ENCODE data around the gene ZNF516.

The ZNF516 gene

DNA sequence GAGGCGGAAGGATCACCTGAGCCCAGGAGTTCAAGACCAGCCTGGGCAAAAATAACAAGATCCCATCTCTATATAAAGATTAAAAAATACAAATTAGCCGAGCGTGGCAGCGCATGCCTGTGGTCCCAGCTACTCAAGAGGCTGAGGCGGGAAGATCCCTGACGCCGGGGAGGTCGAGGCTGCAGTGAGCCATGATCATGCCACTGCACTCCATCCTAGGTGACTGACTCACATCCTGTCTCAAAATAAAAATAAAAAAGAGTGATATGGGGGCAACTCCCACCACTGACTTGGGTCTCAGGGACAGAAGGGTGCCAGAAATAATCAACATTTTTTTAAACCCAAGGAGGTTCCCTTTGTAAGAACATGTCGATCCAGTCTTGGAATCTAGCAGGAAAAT is 37.6 kb downstream of the ZNF516 start:
- DNase-seq, result no peak

GRCh38 chr18:76456823-76457222 is 38.2 kb downstream of the ZNF516 start:
- DNase-seq, result no peak

- no peak for DNase-seq
Observed at GRCh38 chr18:76456018-76456750, 38.9 kb downstream of the ZNF516 start.

GRCh38 chr18:76455003-76455676 is 39.9 kb downstream of the ZNF516 start:
- DNase-seq, result no peak

- DNase-seq, result no peak
Observed at GRCh38 chr18:76454418-76454817, 40.6 kb downstream of the ZNF516 start.

GRCh38 chr18:76453932-76454331 is 41.1 kb downstream of the ZNF516 start:
- no peak for DNase-seq

- no peak for DNase-seq
Observed at GRCh38 chr18:76453057-76453561, 41.9 kb downstream of the ZNF516 start.

GRCh38 chr18:76452357-76452756 is 42.7 kb downstream of the ZNF516 start:
- no peak for DNase-seq

DNA sequence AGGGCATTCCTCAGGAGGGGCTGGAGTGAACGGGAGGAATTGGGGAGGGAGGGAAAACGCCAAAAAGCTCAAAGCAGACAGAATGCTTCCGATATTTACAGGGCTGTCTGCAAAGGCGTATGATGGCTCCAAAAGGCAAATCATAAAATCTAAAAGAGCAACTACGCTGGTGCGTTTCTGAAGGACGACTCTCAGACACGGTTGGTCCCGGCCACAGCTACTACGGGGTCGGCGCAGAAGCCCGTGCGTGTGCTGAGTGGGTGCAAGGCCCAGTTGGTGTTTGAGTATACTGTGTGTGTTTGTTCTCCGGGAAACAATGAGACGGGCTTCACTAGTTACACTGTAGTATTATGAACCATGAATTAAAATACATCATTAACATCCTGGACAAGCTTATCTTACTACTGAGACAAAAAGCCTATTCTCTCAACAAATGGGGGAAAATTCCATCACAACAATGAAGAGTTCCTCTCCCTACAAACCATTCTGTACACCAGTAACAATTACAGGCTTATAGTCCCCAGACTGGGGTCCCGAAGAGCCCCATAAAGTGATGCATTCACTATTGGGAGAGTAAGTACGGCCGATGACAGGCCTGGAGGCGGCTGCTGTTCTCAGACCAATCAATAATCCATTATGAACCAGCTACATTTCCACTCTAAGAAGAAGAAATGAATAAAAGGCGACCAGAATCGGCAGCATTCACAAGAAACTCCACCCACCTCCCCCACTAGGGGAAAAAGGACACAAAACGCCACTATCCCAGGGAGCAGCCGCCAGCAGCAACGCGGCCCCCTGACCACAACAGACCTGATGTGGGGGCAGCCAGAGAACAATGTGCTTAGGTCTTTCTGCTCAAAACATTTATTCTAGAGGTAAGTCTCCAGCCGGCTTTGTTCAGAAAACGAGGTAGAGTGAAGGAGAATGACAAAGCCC is 43.4 kb downstream of the ZNF516 start:
- peak in 6 of 56 donors; percentile 29 to 66 (median 45) for DNase-seq

GRCh38 chr18:76450452-76451395 is 44.3 kb downstream of the ZNF516 start:
- DNase-seq, result peak in 20 of 56 donors; percentile 21 to 71 (median 44)

- DNase-seq, result no peak
Observed at GRCh38 chr18:76449111-76449453, 46.0 kb downstream of the ZNF516 start.

DNA sequence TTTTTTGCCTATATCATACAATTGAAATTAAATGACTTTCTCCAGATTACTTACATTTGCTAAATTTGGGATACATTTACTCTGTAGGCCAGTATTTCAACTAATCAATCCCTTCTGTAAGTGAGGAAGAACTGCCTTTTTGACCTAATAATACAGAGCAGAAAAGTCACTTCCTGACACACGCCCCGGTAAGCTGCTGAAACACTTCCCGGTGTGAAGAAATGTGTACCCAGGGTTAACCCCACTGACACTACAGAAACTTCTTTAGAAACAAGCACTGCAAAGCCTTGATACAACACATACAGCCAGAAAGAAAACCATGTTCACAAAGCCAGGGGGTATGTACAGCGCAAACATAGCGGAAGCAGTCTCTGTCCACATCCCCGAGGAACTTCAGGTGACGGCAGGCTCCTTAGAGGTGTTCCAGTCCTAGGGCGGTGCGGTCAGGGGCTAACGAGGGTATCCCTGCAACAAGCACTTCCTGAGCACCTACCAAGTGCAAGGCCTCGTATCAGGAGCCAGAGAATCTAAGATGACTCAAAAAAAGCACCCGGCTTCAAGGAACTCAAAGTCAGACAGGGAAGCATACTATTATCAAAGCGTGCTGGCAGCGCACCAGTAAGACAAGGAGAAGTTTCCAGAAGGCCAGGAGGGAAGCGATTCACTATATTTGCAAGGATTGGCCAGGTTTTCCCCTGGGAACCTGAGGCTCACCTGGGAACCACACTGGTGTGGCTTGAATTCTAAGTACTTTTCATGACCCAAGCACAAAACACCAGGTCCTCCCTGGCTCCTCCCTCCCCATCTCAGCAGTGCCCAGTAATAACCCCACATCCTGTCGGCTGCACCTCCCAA is 46.6 kb downstream of the ZNF516 start:
- no peak for DNase-seq

DNA sequence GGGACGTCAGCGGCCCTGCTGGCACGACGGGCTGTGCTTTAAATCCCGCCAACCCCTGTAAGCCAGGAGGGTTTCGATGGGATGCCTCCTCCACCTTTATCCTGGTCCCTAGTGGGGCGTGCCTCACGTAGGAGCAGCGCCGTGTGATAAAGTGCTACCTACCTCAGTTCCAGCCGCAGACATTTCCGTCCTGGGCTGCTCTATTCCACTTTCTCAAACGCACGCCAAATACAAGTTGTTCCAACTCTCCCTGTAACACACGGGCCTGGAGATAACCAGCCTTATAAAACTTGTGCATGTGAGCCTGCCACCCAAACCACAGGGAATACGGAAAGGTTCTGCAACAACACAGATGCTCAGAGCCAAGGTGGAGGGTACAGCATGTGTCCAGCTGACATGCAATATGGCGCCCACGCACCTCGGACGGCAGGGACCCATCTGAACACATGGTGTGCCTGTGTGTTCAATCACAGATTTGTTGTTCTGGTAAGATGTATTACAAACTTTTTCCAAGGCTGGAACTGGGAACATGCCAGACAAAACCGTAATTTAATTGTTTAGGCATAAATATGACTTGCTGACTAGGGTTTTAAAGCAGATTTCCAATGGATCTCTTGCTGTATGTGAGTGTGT is 47.7 kb downstream of the ZNF516 start:
- no peak for DNase-seq

- peak in 1 of 56 donors; percentile 14 for DNase-seq
Observed at GRCh38 chr18:76446321-76447257, 48.5 kb downstream of the ZNF516 start.

DNA sequence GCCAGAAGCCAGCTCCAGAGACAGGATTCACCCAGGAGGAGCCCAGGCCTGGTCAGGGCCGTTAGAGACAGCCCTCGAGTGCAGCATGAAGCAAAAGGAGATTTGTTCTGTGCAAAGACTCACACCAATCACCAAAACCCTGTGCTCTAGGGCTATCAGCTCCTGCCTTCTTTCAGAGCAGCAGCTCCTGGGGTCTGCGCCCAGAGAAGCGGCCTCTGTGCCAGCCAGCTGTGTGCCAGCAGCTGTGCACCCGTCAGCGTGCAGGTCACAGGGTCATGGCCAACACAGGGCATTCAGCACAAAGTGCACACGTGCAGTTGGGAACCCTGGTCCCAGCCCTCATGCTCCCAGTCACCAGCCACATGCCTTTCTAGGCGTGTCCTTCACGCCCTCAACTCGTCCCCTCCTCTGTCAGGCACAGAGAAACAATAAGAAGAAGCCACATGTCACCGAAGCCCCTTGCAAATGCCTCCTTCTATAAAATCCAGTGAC is 49.3 kb downstream of the ZNF516 start:
- DNase-seq, result no peak

GRCh38 chr18:76445275-76445674 is 49.8 kb downstream of the ZNF516 start:
- no peak for DNase-seq

GRCh38 chr18:76444446-76445105 is 50.5 kb downstream of the ZNF516 start:
- peak in 3 of 56 donors; percentile 19 to 39 (median 27) for DNase-seq
